Measurements from ENCODE around the gene TES.

The TES gene

GRCh38 chr7:116216956-116217571 lies 6.7 kb downstream of the TES start:
- no peaks in the 10 kb centered on the region for H4K20me1 ChIP-seq (ENCODE audit: insufficient read depth, low read length)
- H3K9ac ChIP-seq (ENCODE audit: low read depth, low read length): no peak overlapping the region
- H3K4me2 ChIP-seq (ENCODE audit: insufficient read depth, low read length): no peak overlapping the region
- no peak overlapping the region for H3K27ac ChIP-seq (ENCODE audit: low read length)
- H3K36me3 ChIP-seq (ENCODE audit: insufficient read depth, low read length): no peaks in the 10 kb centered on the region
- H3K27me3 ChIP-seq (ENCODE audit: insufficient read depth, low read length, poor library complexity): no peaks in the 10 kb centered on the region
- peaks cover 4% of the 10 kb centered on the region for H3K4me1 ChIP-seq (ENCODE audit: insufficient read depth, low read length)
- H3K79me2 ChIP-seq (ENCODE audit: insufficient read depth, low read length): no peaks in the 10 kb centered on the region
- ATAC-seq (ENCODE audit: insufficient read depth, low read depth) (no peak), DNase-seq (no peak)
- H3K9me3 ChIP-seq (ENCODE audit: insufficient read depth, low read length, severe bottlenecking): no peaks in the 10 kb centered on the region
- TF ChIP-seq EZH2 (IDR thresholded peaks at IDR 0.05; ENCODE audit: borderline replicate concordance, low read depth, low read length, severe bottlenecking) (no peak), CTCF (IDR thresholded peaks at IDR 0.05; ENCODE audit: borderline replicate concordance, extremely low read depth, low read length, poor library complexity, severe bottlenecking) (no peak)
- no peak overlapping the region for H3K4me3 ChIP-seq (ENCODE audit: low read depth in 1 of 2, low read length in 2 of 2)
- no peak overlapping the region for H2AFZ ChIP-seq (ENCODE audit: low read depth, low read length)

GRCh38 chr7:116218051-116218645 lies 7.8 kb downstream of the TES start:
- Histone ChIP-seq H3K9me3 (ENCODE audit: insufficient read depth, low read length, severe bottlenecking) (no peaks in the 10 kb centered on the region), H3K9ac (ENCODE audit: low read depth, low read length) (no peak overlapping the region), H3K79me2 (ENCODE audit: insufficient read depth, low read length) (no peaks in the 10 kb centered on the region), H3K4me1 (ENCODE audit: insufficient read depth, low read length) (peaks cover 4% of the 10 kb centered on the region), H3K27ac (ENCODE audit: low read length) (no peak overlapping the region), H3K4me2 (ENCODE audit: insufficient read depth, low read length) (no peak overlapping the region), H3K27me3 (ENCODE audit: insufficient read depth, low read length, poor library complexity) (no peaks in the 10 kb centered on the region), H2AFZ (ENCODE audit: low read depth, low read length) (no peak overlapping the region), H3K4me3 (ENCODE audit: low read depth in 1 of 2, low read length in 2 of 2) (no peak overlapping the region), H3K36me3 (ENCODE audit: insufficient read depth, low read length) (no peaks in the 10 kb centered on the region), H4K20me1 (ENCODE audit: insufficient read depth, low read length) (no peaks in the 10 kb centered on the region)
- DNase-seq (no peak), ATAC-seq (ENCODE audit: insufficient read depth, low read depth) (no peak)
- TF ChIP-seq EZH2 (IDR thresholded peaks at IDR 0.05; ENCODE audit: borderline replicate concordance, low read depth, low read length, severe bottlenecking) (no peak), CTCF (IDR thresholded peaks at IDR 0.05; ENCODE audit: borderline replicate concordance, extremely low read depth, low read length, poor library complexity, severe bottlenecking) (no peak)

GRCh38 chr7:116218747-116219146 lies 8.4 kb downstream of the TES start:
- no peak for ATAC-seq (ENCODE audit: insufficient read depth, low read depth)
- H3K4me3 ChIP-seq (ENCODE audit: low read depth in 1 of 2, low read length in 2 of 2): no peak overlapping the region
- TF ChIP-seq EZH2 (IDR thresholded peaks at IDR 0.05; ENCODE audit: borderline replicate concordance, low read depth, low read length, severe bottlenecking): no peak
- no peak for TF ChIP-seq CTCF (IDR thresholded peaks at IDR 0.05; ENCODE audit: borderline replicate concordance, extremely low read depth, low read length, poor library complexity, severe bottlenecking)
- H3K9ac ChIP-seq (ENCODE audit: low read depth, low read length): no peak overlapping the region
- no peaks in the 10 kb centered on the region for H4K20me1 ChIP-seq (ENCODE audit: insufficient read depth, low read length)
- H3K27ac ChIP-seq (ENCODE audit: low read length): no peak overlapping the region
- H3K79me2 ChIP-seq (ENCODE audit: insufficient read depth, low read length): no peaks in the 10 kb centered on the region
- H3K4me1 ChIP-seq (ENCODE audit: insufficient read depth, low read length): peaks cover 4% of the 10 kb centered on the region
- no peak overlapping the region for H2AFZ ChIP-seq (ENCODE audit: low read depth, low read length)
- no peaks in the 10 kb centered on the region for H3K36me3 ChIP-seq (ENCODE audit: insufficient read depth, low read length)
- no peak for DNase-seq
- H3K4me2 ChIP-seq (ENCODE audit: insufficient read depth, low read length): no peak overlapping the region
- H3K9me3 ChIP-seq (ENCODE audit: insufficient read depth, low read length, severe bottlenecking): no peaks in the 10 kb centered on the region
- H3K27me3 ChIP-seq (ENCODE audit: insufficient read depth, low read length, poor library complexity): no peaks in the 10 kb centered on the region

Measured in DND-41 (cell line).